GM18526 (cell line): ENCODE data around the gene TTC38.

Source experiments
- POLR2A ChIP-seq: IDR thresholded peaks from 3 replicates; pipeline ENCODE4 v1.6.1; 2011; ENCODE audit not compliant: insufficient read length; ENCODE audit errors: extremely low read depth

Gene TTC38

DNA sequence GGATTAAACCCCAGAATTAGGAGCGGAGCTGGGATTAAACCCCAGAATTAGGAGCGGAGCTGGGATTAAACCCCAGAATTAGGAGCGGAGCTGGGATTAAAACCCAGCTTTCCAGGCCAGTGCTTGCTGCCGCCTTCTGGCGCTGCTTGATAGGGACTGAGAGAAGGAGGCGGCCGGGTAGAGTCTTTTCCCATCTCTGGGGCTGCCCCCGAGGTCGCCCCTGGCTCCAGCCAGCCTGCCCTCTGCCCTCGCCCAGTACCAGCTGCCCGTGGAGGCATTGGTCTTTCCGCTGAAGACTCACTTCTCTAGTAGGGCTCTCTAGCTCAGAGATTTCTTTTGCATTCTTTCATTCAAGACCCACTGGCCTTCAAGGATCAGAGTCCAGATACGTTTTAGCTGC, 72.9 kb downstream of the TTC38 start:
- TF ChIP-seq POLR2A = no peak
